H1 (cell line): ENCODE results near the gene AHSP. TPM values are rescaled to one million over a fixed set of nuclear protein-coding genes. Genes with fewer than 3 reads are reported as not detected.

ENCODE experiments used
- SUZ12 ChIP-seq: fragments of 200-600 bp; sonication (generic); IDR thresholded peaks from 2 replicates; pipeline ENCODE4 v1.6.1; 2012; ENCODE audit warnings: mild to moderate bottlenecking, inconsistent platforms, low read length, moderate library complexity, mixed read lengths
- polyA plus RNA-seq, 7 experiments: library from polyadenylated mRNA; depleted of rRNA in 3 of 7; stranded (reverse) in 5 of 7; unstranded in 2 of 7; fragments of >200 nt in 5 of 7; fragments of 200-250 nt in 2 of 7; gene quantifications; 1 replicate in 5 of 7; 2 replicates in 1 of 7; 4 replicates in 1 of 7; pipeline versions ENCODE4 v1.2.1 to v1.2.3, GENCODE V29; 2011 to 2013; ENCODE audit warnings: missing spikeins in 2 of 7, mixed read lengths in 2 of 7
- total RNA-seq: library from RNA; stranded (reverse); fragmentation: NEBNext Ultra II Directional; extraction: Animal tissue kit (Norgen Biotek cat#: 25700); gene quantifications from 2 replicates; pipeline ENCODE4 v1.2.1, GENCODE V29; 2021

The AHSP gene
- total and polyA plus RNA-seq, 2 of the 8 experiments (the other 6 are each of a cell fraction or from before 2014, with no cell fraction given) = 0.91 to 15.3 TPM

GRCh38 chr16:31568577-31569359, 41.1 kb downstream of the AHSP start (continued):
- peak; percentile 51; the same call in 1 of the 2 replicates for TF ChIP-seq SUZ12
- TF ChIP-seq, all 59 proteins: peak for 6
